CD4-positive, alpha-beta T cell treated with Interferon alpha-2 for 1 hour (primary cell): ENCODE data around the gene TNC.

Experiments used
- DNase-seq, 2 donors: peaks; one replicate each; pipeline ENCODE4 v3.0.0-alpha.2; 2020 to 2022

TNC gene

GRCh38 chr9:115042781-115043509 lies 75.0 kb downstream of the TNC start:
- DNase-seq, result no peak

DNA sequence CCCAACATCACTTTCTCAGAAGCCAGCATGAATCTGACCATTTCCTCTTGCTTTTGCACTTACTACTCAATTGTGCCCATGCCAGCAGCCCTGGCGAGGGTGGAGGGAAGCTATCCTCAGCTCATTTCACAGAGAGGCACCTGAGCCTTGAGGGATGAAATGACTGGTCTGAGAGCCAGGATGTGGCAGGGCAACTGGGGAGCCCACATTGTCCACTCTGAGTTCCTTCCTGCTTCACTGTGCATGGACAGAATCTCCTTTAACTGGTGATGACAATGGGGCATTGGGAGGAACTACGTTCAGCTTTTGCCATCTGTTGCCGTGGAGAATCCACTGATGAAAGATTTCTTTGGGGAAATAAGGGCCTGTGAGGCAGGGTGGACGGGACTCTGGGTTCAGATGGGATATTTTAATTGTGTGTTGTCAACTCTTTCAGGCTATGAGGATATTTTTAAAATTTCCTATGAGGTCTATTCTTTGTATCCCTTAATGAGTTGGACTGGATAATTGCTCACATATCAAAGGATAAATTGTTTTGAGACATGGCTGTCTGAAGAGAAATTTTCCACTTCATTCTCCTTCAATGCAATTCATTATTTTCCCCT lies 78.3 kb downstream of the TNC start:
- no peak for DNase-seq

- DNase-seq, result no peak
Observed at GRCh38 chr9:115038178-115038577, 79.8 kb downstream of the TNC start.

- DNase-seq, result no peak
Observed at GRCh38 chr9:115036691-115037090, 81.3 kb downstream of the TNC start.

DNA sequence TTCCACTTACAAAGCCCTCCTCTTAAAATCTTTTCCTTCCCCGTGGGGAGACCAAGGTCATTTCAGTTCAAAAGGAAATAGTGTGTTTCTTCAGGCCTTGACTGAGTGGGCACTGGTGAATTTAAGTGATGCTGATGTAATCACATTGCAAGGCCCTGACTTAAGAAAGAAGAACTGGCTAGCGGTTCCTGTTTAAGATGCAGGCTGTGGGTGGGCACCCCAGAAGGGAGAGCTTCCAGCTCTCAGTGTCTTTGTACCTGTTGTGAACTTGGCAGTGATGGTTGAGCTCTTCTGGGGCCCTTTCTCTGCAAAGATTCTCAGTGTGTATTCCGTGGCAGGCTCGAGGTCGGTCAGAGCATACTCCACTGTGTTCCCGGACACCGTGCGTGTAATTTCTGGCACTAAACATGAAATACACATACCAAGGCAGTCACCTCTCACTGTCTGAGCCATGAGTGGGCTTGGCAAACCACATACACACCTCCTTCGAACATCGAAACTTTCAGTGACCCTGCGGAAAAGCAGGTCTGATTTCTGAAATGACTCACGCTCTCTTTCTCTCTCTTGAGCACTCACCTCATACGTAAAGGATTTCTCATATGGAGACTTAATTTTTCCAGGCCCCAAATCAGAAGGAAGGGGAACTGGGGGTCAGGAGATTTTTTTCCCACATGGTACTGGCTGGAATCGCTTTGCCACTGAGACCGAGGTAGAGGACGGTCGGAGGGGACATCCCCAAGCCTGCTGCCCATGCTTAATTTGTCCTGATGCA lies 81.9 kb downstream of the TNC start:
- no peak for DNase-seq

GRCh38 chr9:115034801-115035200 lies 83.2 kb downstream of the TNC start:
- no peak for DNase-seq

DNA sequence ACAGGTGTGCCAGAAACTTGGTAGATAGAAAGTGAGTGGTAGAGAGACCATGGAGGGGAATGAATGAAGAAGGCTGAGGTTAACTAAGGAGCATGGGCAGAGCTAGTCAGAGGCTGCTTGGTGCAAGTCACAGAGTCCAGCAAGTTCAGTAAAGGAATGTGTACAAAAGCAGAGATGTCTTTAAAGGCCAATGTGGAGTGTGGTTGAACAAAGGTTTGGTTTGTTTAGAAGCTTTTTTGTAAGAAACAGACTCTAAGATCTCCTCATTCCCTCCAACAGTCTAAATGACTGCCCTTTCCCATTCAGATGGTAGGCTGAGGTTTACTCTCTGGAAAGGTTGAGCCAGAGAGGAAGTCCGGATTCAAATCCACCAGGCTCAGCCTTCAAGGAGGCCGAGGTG lies 84.2 kb downstream of the TNC start:
- no peak for DNase-seq

DNA sequence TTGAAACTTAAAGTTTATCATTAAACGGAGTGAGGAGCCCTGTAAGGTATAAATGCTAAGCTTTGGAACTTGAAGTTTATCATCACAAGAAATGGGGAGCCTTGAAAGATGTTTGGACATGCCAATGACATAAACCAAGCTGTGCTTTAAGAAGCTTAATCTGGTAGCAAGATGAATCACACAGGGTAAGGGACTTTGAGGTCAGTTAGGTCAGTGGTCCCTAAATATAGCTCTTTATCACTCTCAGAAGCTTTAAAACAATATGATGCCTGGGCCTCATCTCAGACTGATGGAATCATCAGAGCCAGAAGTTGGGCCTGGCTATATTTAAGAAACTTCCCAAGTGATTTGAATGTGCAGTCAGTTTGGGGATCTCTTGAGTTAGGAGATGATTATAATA lies 85.7 kb downstream of the TNC start:
- no peak for DNase-seq

GRCh38 chr9:115030006-115030405 lies 88.0 kb downstream of the TNC start:
- no peak for DNase-seq

- DNase-seq, result no peak
Observed at GRCh38 chr9:115025721-115026120, 92.2 kb downstream of the TNC start.

GRCh38 chr9:115024925-115025535 lies 92.9 kb downstream of the TNC start:
- no peak for DNase-seq

GRCh38 chr9:115022760-115023434 lies 95.1 kb downstream of the TNC start:
- no peak for DNase-seq

- DNase-seq, result no peak
Observed at GRCh38 chr9:115018547-115019435, 99.2 kb downstream of the TNC start.

GRCh38 chr9:115016344-115016743 lies 101.6 kb downstream of the TNC start:
- no peak for DNase-seq

- DNase-seq, result no peak
Observed at GRCh38 chr9:115015018-115015635, 102.8 kb downstream of the TNC start.

DNA sequence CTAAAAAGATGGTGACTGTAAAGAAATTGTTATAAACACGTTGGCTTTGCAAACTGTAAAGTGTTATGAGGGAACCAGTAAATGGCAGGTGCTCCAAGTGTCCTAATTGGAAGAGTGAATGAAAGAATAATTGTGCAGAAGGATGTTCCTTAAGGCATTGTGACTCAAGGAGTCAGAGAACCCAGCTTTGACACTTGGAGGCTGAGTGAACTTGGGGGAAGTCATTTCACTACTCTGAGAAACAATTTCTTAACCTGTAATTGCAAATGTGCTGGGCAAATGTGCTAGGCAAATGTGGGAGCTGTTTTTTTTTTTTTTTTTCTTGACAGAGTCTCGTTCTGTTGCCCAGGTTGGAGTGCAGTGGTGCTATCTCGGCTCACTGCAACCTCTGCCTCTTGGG lies 103.5 kb downstream of the TNC start:
- no peak for DNase-seq

- peak; percentile 80 to 86 for DNase-seq
Observed at GRCh38 chr9:115013998-115014397, 104.0 kb downstream of the TNC start.

DNA sequence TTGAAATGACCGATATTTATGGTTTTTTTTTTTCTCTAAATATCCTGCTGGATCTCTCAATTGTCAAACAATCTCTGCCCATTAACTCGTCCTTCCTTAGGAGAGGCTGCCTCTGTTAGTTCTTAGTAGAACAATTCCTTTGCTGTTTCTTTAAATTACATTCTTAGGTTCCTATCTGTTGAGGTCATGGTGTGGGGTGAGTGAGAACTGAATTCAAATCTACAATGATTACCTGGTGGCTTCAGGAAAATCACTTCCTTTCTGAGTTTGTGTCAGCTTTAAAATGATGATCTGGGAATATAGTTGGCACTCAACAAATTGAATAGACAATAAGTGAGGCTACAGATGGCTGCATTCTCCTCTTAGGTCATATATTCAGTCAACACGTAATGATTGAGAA lies 105.5 kb downstream of the TNC start:
- DNase-seq, result no peak

GRCh38 chr9:115010874-115011273 lies 107.1 kb downstream of the TNC start:
- no peak for DNase-seq

GRCh38 chr9:115008536-115009270 lies 109.3 kb downstream of the TNC start:
- peak in 1 of 2 donors; percentile 44 for DNase-seq

DNA sequence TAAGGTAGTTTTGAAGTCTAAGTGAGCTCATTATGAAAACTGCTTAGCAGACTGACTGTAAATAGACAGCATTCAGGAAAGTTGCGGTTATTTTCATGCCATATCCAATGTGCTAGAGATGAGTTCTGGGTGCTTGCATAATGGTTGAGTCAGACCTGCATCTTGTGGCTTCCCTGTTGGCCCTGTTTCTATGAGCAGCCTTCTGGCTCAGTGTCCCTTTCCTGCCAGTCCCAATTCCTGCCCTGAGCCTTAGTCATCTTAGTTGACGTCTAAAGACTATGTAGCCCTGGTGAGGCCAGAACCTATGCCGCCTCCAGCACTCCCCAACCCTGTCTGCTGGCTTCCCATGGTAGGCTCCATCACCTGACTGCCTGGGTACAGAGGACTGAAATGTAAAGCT lies 111.3 kb downstream of the TNC start:
- peak in 1 of 2 donors; percentile 59 for DNase-seq
